ENCODE data around the gene CEP135.
"Not testable (repeated sequence)": the region's sequence is repeated elsewhere in the genome, so short reads cannot be mapped to it uniquely, and the experiment has no call there.

The CEP135 gene

GRCh38 chr4:56066493-56066892 lies 117.7 kb downstream of the CEP135 start:
- DNase-seq (ENCODE audit: low spot score in 2 of 2): no peak
- Mint-ChIP-seq H3K9me3 (no peaks in the 10 kb centered on the region), H3K27ac (ENCODE audit: low read depth) (no peak overlapping the region), H3K4me3 (no peak overlapping the region), H3K4me1 (no peaks in the 10 kb centered on the region), H3K27me3 (peaks cover 45% of the 10 kb centered on the region), H3K36me3 (ENCODE audit: insufficient read depth) (no peaks in the 10 kb centered on the region)
- ATAC-seq (replicated peaks; ENCODE audit: extremely low read depth, poor library complexity, severe bottlenecking): no peak

GRCh38 chr4:56067826-56068225 lies 119.1 kb downstream of the CEP135 start:
- ATAC-seq (replicated peaks; ENCODE audit: extremely low read depth, poor library complexity, severe bottlenecking) (no peak), DNase-seq (ENCODE audit: low spot score in 2 of 2) (no peak)
- Mint-ChIP-seq H3K9me3 (no peaks in the 10 kb centered on the region), H3K4me1 (no peaks in the 10 kb centered on the region), H3K27ac (ENCODE audit: low read depth) (no peak overlapping the region), H3K27me3 (peaks cover 42% of the 10 kb centered on the region), H3K36me3 (ENCODE audit: insufficient read depth) (no peaks in the 10 kb centered on the region), H3K4me3 (no peak overlapping the region)

GRCh38 chr4:56072730-56073129 lies 124.0 kb downstream of the CEP135 start:
- ATAC-seq (replicated peaks; ENCODE audit: extremely low read depth, poor library complexity, severe bottlenecking); DNase-seq (ENCODE audit: low spot score in 2 of 2); H3K27ac Mint-ChIP-seq (ENCODE audit: low read depth); H3K36me3 Mint-ChIP-seq (ENCODE audit: insufficient read depth); H3K9me3 Mint-ChIP-seq; H3K4me1 Mint-ChIP-seq; H3K4me3 Mint-ChIP-seq: not testable (repeated sequence)
- H3K27me3 Mint-ChIP-seq: peaks cover 19% of the 10 kb centered on the region

GRCh38 chr4:56077676-56078075 lies 128.9 kb downstream of the CEP135 start:
- DNase-seq (ENCODE audit: low spot score in 2 of 2): no peak
- Mint-ChIP-seq H3K36me3 (ENCODE audit: insufficient read depth) (no peaks in the 10 kb centered on the region), H3K4me1 (no peaks in the 10 kb centered on the region), H3K27ac (ENCODE audit: low read depth) (no peak overlapping the region), H3K9me3 (no peaks in the 10 kb centered on the region), H3K27me3 (no peaks in the 10 kb centered on the region), H3K4me3 (no peak overlapping the region)
- no peak for ATAC-seq (replicated peaks; ENCODE audit: extremely low read depth, poor library complexity, severe bottlenecking)

- ATAC-seq (replicated peaks; ENCODE audit: extremely low read depth, poor library complexity, severe bottlenecking): no peak
- H3K36me3 Mint-ChIP-seq (ENCODE audit: insufficient read depth): no peaks in the 10 kb centered on the region
- no peak for DNase-seq (ENCODE audit: low spot score in 2 of 2)
- no peaks in the 10 kb centered on the region for H3K4me1 Mint-ChIP-seq
- H3K4me3 Mint-ChIP-seq: no peak overlapping the region
- H3K9me3 Mint-ChIP-seq: no peaks in the 10 kb centered on the region
- no peak overlapping the region for H3K27ac Mint-ChIP-seq (ENCODE audit: low read depth)
- H3K27me3 Mint-ChIP-seq: no peaks in the 10 kb centered on the region
These were observed 130.1 kb downstream of the CEP135 start for GRCh38 chr4:56078866-56079265.

GRCh38 chr4:56080384-56080783 lies 131.6 kb downstream of the CEP135 start:
- Mint-ChIP-seq H3K9me3 (no peaks in the 10 kb centered on the region), H3K4me3 (no peak overlapping the region), H3K4me1 (no peaks in the 10 kb centered on the region), H3K27ac (ENCODE audit: low read depth) (no peak overlapping the region), H3K36me3 (ENCODE audit: insufficient read depth) (peaks cover 1% of the 10 kb centered on the region), H3K27me3 (no peaks in the 10 kb centered on the region)
- no peak for DNase-seq (ENCODE audit: low spot score in 2 of 2)
- ATAC-seq (replicated peaks; ENCODE audit: extremely low read depth, poor library complexity, severe bottlenecking): no peak

GRCh38 chr4:56082829-56083228 lies 134.1 kb downstream of the CEP135 start:
- Mint-ChIP-seq H3K4me3 (no peak overlapping the region), H3K4me1 (no peaks in the 10 kb centered on the region), H3K27me3 (no peaks in the 10 kb centered on the region), H3K9me3 (no peaks in the 10 kb centered on the region), H3K36me3 (ENCODE audit: insufficient read depth) (peaks cover 1% of the 10 kb centered on the region), H3K27ac (ENCODE audit: low read depth) (no peak overlapping the region)
- DNase-seq (ENCODE audit: low spot score in 2 of 2) (no peak), ATAC-seq (replicated peaks; ENCODE audit: extremely low read depth, poor library complexity, severe bottlenecking) (no peak)

Data from central memory CD8-positive, alpha-beta T cell (primary cell).